Anterior cingulate cortex (tissue), 58 donors: ENCODE results near the gene FZD10.

Experiments used
- DNase-seq, 58 donors: peaks; one replicate each; lab custom pipeline; 2025; lab: John Stamatoyannopoulos, UW

FZD10 gene

GRCh38 chr12:130177635-130178242 is 15.5 kb downstream of the FZD10 start:
- DNase-seq: no peak

DNA sequence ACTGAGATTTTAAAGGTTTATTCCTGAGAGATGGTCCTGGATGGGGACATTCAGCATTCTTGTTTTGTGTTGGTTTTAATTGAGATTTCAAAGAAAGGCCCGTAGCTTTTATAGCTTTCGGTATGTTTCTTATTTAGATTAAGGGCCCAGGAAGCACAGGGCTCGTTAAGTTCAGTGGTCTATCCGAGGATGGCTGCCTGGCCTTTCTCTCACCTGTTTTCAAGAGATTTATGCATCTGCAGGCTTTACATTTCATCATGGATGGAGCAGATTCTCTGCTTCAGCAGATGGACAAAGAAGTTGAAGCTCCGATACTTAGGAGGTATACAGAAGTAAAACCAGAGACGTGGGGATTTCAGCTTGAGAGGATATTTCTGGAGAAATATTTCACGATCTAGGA is 16.0 kb downstream of the FZD10 start:
- no peak for DNase-seq

- no peak for DNase-seq
These were observed 16.9 kb downstream of the FZD10 start for GRCh38 chr12:130179191-130179590.

DNA sequence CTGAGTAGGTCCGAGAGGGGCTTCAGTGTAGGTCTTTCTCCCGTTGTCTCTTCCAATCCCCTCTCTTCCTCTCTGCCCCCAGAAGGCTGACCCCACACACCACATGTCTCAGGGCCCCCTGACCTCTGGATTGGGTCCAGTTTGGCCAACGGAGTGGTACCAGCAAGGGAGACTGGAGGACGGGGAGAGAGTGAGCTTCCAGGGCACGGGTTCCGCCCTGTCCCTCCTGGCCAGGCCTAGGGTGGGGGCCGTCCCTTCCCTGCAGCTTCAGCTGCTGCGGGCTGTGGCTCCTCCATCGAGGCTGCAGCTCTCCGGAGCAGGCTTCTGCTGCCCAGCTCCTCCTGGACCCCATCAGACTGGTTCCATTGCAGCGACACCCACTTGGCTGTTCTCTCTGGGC is 17.4 kb downstream of the FZD10 start:
- no peak for DNase-seq

DNA sequence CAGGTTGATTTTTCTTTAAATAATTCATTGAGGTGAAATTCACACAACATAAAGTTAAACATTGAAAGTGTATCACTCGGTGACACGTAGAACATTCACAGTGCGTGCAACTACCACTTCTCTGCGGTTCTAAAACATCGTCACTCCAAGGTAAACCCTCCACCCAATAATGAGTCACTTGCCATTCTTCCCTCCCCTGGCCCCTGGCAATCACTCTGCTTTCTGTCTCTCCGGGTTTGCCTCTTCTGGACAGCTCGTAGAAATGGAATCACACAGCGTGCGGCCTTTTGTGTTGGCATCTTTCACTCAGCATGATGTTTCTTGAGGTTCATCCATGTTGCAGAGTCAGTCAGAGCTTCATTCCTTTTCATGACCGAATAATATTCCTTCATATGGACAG is 18.9 kb downstream of the FZD10 start:
- DNase-seq: no peak

DNA sequence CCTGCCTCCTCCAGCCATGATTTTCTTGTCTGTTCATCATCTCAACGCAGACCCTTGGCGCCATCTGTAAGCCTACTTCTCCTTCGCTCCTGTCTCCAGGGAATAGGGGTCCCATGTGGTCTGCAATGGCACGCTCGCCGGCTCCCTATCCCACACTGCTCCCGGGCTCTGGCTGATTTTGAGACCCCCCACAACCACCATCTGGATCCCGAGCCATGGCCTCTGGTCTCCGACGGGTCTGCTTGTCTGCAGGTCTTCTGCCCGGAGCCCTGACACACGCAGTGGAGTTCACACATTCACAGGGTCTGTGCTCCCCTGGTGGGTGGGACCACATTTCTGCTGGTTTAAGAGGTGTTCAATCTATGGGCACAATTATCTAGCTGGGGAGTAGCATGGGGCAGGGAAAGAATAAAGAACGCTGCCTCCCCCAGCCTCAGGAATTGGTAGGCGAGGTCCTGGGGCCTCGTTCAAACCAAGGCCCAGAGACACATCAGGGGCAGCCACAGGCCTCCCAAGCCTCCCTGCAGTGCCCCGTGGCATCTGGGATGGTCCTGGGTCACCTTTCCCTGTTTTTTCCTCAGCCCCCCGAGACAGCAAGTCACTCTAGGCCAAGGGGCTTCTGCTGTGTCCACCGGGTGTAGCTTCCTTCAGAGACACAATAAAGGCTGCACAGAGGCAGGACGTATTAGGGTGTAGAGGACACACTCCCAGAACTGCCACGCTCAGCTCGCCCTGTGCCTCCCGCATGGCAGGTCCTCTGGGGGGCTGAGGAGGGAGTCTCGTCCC is 21.5 kb downstream of the FZD10 start:
- DNase-seq: no peak

GRCh38 chr12:130184404-130185090 is 22.3 kb downstream of the FZD10 start:
- no peak for DNase-seq

- no peak for DNase-seq
These were observed 23.5 kb downstream of the FZD10 start for GRCh38 chr12:130185455-130186391.

- DNase-seq: no peak
These were observed 24.5 kb downstream of the FZD10 start for GRCh38 chr12:130186651-130187268.

GRCh38 chr12:130192642-130193345 is 30.5 kb downstream of the FZD10 start:
- DNase-seq: no peak

DNA sequence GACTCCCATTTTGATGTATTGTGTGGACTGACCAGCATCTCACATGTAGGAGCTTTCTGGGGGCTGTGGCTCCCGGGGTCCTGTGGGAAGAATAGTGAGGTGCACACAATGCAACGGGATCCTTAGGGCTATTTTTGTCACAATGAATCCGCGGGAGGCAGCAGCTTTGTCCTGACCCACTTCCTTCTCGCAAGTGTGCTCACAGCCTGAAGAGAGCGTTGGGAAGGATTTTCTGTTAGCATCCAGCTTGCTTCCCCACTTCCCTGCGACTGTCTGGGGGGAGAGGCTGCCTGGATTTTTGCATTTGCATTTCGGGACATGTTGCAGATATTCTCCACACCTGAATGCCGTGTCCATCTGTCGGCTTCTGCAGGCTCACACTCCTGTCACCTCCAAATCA is 31.9 kb downstream of the FZD10 start:
- DNase-seq: no peak

DNA sequence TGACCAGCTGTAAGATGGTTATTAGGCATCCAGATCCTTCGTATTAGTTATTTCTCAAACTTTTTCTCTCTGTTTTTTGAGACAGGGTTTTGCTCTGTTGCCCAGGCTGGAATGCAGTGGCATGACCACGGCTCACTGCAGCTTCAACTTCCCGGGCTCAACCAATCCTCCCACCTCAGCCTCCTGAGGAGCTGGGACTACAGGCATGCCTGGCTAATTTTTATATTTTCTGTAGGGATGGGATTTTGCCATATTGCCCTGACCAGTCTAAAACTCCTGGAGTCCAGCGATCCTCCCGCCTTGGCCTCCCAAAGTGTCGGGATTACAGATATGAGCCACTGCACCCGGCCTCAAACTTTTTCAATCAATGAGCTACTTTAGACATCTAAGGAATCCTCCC is 33.1 kb downstream of the FZD10 start:
- no peak for DNase-seq

DNA sequence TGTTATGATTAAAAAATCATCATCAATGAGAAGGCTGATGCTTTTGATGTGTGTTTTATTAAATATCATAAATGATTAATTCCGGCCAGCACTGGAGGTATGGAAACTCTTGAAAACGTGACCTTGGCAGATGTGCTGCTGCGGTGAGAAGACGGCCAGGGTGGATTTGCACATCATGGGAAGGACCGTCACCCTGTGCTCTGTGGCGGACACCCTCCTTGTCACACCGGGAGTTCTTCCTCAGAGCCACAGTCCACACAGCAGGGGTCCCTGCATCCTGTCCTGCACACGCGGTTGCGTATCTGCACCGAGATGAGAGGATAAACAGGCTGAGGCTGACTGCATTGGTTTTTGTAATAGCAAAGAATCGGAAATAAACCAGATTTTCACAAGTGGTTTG is 33.5 kb downstream of the FZD10 start:
- DNase-seq: no peak

DNA sequence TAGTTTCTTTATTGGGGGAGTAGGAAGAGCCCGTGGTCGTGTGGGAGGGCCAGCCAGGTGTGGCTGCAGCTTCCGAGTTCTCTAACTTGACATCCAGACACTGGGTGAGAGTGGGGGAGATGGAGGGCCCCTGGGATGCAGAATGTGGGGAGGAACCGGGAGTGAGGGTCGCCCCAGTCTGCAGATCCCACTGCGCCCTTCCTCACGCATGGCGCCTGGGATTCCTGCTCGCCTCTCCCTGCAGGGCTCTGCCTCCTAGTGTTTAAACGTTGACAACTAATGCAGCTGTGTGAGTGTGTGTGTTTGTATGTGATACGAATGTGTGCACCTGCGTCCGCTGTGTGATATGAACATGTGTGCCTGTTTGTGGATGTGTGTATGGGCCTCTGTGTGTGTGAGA is 34.6 kb downstream of the FZD10 start:
- DNase-seq: no peak

DNA sequence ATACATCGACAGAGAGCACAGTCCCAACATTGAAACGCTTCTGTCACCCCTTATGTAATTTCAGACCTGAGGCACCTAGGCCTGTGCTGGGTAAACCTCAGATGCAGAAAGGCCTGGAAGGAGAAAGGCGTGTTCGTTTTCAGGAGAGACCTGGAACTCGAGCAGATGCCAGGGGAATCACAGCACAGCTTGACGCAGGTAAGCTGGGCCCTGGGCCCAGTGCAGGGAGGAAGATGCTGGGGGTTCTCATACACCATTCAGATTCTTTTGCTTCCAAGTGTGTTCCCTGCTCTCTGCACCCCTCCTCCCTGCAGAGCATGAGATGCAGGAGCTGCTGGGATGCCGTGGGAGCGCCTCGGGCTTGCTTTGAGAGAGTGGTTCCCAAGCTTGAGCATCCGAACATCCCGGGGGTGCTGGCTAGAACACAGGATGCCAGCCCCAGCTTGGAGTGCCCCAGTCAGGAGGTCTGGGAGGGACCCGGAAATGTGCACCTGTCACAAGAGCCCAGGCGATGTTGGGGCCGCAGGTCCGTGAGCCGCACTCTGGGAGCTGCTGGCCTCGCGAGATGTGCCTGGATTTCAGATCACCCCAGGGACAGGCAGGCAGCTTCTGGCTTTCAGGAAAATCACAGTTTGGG is 35.9 kb downstream of the FZD10 start:
- no peak for DNase-seq

- no peak for DNase-seq
These were observed 36.4 kb downstream of the FZD10 start for GRCh38 chr12:130198663-130199060.

- DNase-seq: no peak
These were observed 37.5 kb downstream of the FZD10 start for GRCh38 chr12:130199581-130200390.

GRCh38 chr12:130200445-130200844 is 38.2 kb downstream of the FZD10 start:
- DNase-seq: no peak
